Measurements from ENCODE around the gene BBS9.
"Not testable (repeated sequence)": the region's sequence is repeated elsewhere in the genome, so short reads cannot be mapped to it uniquely, and the experiment has no call there.

The BBS9 gene

GRCh38 chr7:33298848-33299247, 169.5 kb downstream of the BBS9 start:
- DNase-seq: no peak

- DNase-seq: no peak
Measured at GRCh38 chr7:33299425-33299824, 170.1 kb downstream of the BBS9 start.

- no peak for DNase-seq
Measured at GRCh38 chr7:33300131-33300530, 170.8 kb downstream of the BBS9 start.

- no peak for DNase-seq
Measured at GRCh38 chr7:33300742-33301141, 171.4 kb downstream of the BBS9 start.

GRCh38 chr7:33303978-33304557, 174.7 kb downstream of the BBS9 start:
- not testable (repeated sequence) for DNase-seq

GRCh38 chr7:33307205-33307604, 177.8 kb downstream of the BBS9 start:
- no peak for DNase-seq

- no peak for DNase-seq
Measured at GRCh38 chr7:33310546-33310945, 181.2 kb downstream of the BBS9 start.

- DNase-seq: no peak
Measured at GRCh38 chr7:33325754-33326484, 196.6 kb downstream of the BBS9 start.

GRCh38 chr7:33326485-33326848, 197.1 kb downstream of the BBS9 start:
- DNase-seq: no peak

- DNase-seq: no peak
Measured at GRCh38 chr7:33327427-33327826, 198.1 kb downstream of the BBS9 start.

- no peak for DNase-seq
Measured at GRCh38 chr7:33334349-33334748, 205.0 kb downstream of the BBS9 start.

- no peak for DNase-seq
Measured at GRCh38 chr7:33336820-33337219, 207.5 kb downstream of the BBS9 start.

GRCh38 chr7:33339074-33339790, 209.9 kb downstream of the BBS9 start:
- no peak for DNase-seq

- no peak for DNase-seq
Measured at GRCh38 chr7:33346055-33346454, 216.7 kb downstream of the BBS9 start.

- DNase-seq: no peak
Measured at GRCh38 chr7:33350577-33350976, 221.2 kb downstream of the BBS9 start.

GRCh38 chr7:33351709-33352108, 222.3 kb downstream of the BBS9 start:
- no peak for DNase-seq

- DNase-seq: no peak
Measured at GRCh38 chr7:33354201-33354600, 224.8 kb downstream of the BBS9 start.

GRCh38 chr7:33355386-33355785, 226.0 kb downstream of the BBS9 start:
- DNase-seq: no peak

GRCh38 chr7:33356336-33356735, 227.0 kb downstream of the BBS9 start:
- no peak for DNase-seq

- no peak for DNase-seq
Measured at GRCh38 chr7:33357846-33358245, 228.5 kb downstream of the BBS9 start.

GRCh38 chr7:33369888-33370287, 240.5 kb downstream of the BBS9 start:
- no peak for DNase-seq

GRCh38 chr7:33373195-33373594, 243.8 kb downstream of the BBS9 start:
- no peak for DNase-seq

- no peak for DNase-seq
Measured at GRCh38 chr7:33379891-33380525, 250.6 kb downstream of the BBS9 start.

GRCh38 chr7:33388332-33388731, 259.0 kb downstream of the BBS9 start:
- DNase-seq: no peak
